BJ (cell line): Measurements from ENCODE around the gene IFNLR1. TPM values are rescaled to one million over a fixed set of nuclear protein-coding genes. Genes with fewer than 3 reads are reported as not detected.
A peak's percentile ranks its signal among the peaks of the same experiment; 100 is the strongest.

ENCODE experiments used
- CTCF ChIA-PET: fragments of 350-600 bp; formaldehyde crosslinking; extraction: SDS; loops from one replicate; lab custom pipeline; 2021; ENCODE audit warnings: antibody characterized with exemption, inconsistent platforms; lab: Yijun Ruan, JAX
- POLR2A ChIA-PET: fragments of 300-600 bp; sonication (Branson Sonifier 250); formaldehyde crosslinking; extraction: SDS; loops from one replicate; lab custom pipeline; 2021; ENCODE audit warnings: antibody characterized with exemption; lab: Charles Lee
- DNase-seq: peaks from one replicate; pipeline ENCODE4 v3.0.0-alpha.2; 2011; ENCODE audit warnings: low read depth
- H3K27me3 ChIP-seq: 2 replicates; pipeline ENCODE4 v1.6.0; 2011; ENCODE audit warnings: low read length; ENCODE audit not compliant: control insufficient read depth, insufficient read depth
- H3K36me3 ChIP-seq: 2 replicates; pipeline ENCODE4 v1.5.1; 2011; ENCODE audit warnings: low read length; ENCODE audit not compliant: control insufficient read depth, insufficient read depth
- H3K4me3 ChIP-seq: 2 replicates; pipeline ENCODE4 v1.5.1; 2011; ENCODE audit warnings: low read depth, mild to moderate bottlenecking, control low read depth, low read length
- CTCF ChIP-seq: IDR thresholded peaks from 2 replicates; pipeline ENCODE4 v1.5.1; 2011; ENCODE audit warnings: low read depth, mild to moderate bottlenecking, control low read depth, inconsistent platforms, low read length, moderate library complexity; ENCODE audit not compliant: insufficient read depth
- polyA plus RNA-seq: library from polyadenylated mRNA; depleted of rRNA; stranded (reverse); fragments of >200 nt; gene quantifications from 2 replicates; pipeline ENCODE4 v1.2.3, GENCODE V29; 2011

The IFNLR1 gene
- polyA plus RNA-seq, 1 experiment: not detected

- no peak for TF ChIP-seq CTCF
- ChIA-PET CTCF (interaction anchor here (1.0 to 6.1 kb wide), 7 partner anchors 9 to 203 kb away, joined by 3 to 59 read pairs (median 4); no protein-coding TSS in a partner anchor), POLR2A (no interaction called here)
- no peak for DNase-seq
- no peaks in the 10 kb centered on the region for H3K36me3 ChIP-seq
- peaks cover 8% of the 10 kb centered on the region; the same call in 1 of the 2 replicates for H3K27me3 ChIP-seq
- no peak overlapping the region for H3K4me3 ChIP-seq
Observed at GRCh38 chr1:24189528-24189927, 2.4 kb upstream of the IFNLR1 start.

GRCh38 chr1:24186711-24186992, 437 bp downstream of the IFNLR1 start:
- POLR2A ChIA-PET: no interaction called here
- TF ChIP-seq CTCF: no peak
- DNase-seq: no peak
- Histone ChIP-seq H3K4me3 (peak overlapping the region; percentile 30; the same call in 1 of the 2 replicates), H3K36me3 (no peaks in the 10 kb centered on the region), H3K27me3 (peaks cover 6% of the 10 kb centered on the region; the same call in 1 of the 2 replicates)
- CTCF ChIA-PET: interaction anchor here (2.3 to 3.0 kb wide), 4 partner anchors 8 to 206 kb away, joined by 4 to 28 read pairs (median 17); no protein-coding TSS in a partner anchor

GRCh38 chr1:24186031-24186710, 918 bp downstream of the IFNLR1 start:
- CTCF ChIA-PET: interaction anchor here (1.2 to 3.0 kb wide), 5 partner anchors 13 to 206 kb away, joined by 3 to 28 read pairs (median 17); no protein-coding TSS in a partner anchor
- Histone ChIP-seq H3K36me3 (no peaks in the 10 kb centered on the region), H3K4me3 (no peak overlapping the region), H3K27me3 (peaks cover 6% of the 10 kb centered on the region; the same call in 1 of the 2 replicates)
- DNase-seq: no peak
- POLR2A ChIA-PET: no interaction called here
- TF ChIP-seq CTCF: no peak

GRCh38 chr1:24185076-24185475, 2.0 kb downstream of the IFNLR1 start:
- no peak for DNase-seq
- POLR2A ChIA-PET: no interaction called here
- TF ChIP-seq CTCF: no peak
- CTCF ChIA-PET: interaction anchor here (0.8 to 3.0 kb wide), 6 partner anchors 14 to 402 kb away, joined by 3 to 24 read pairs (median 10); no protein-coding TSS in a partner anchor
- Histone ChIP-seq H3K4me3 (no peak overlapping the region), H3K36me3 (no peaks in the 10 kb centered on the region), H3K27me3 (peaks cover 6% of the 10 kb centered on the region; the same call in 1 of the 2 replicates)

GRCh38 chr1:24182061-24182460, 5.0 kb downstream of the IFNLR1 start:
- CTCF ChIA-PET: no interaction called here

More at GRCh38 chr1:24182061-24182460, 5.0 kb downstream of the IFNLR1 start:
- TF ChIP-seq CTCF: no peak
- POLR2A ChIA-PET: no interaction called here
- Histone ChIP-seq H3K4me3 (no peak overlapping the region), H3K36me3 (no peaks in the 10 kb centered on the region), H3K27me3 (peaks cover 5% of the 10 kb centered on the region; the same call in 1 of the 2 replicates)
- DNase-seq: no peak
